Nucleus accumbens (tissue), 56 donors: Measurements from ENCODE around the gene C1QTNF1.

Source experiments
- DNase-seq, 56 donors: peaks; one replicate each; lab custom pipeline; 2025; lab: John Stamatoyannopoulos, UW

C1QTNF1 gene

DNA sequence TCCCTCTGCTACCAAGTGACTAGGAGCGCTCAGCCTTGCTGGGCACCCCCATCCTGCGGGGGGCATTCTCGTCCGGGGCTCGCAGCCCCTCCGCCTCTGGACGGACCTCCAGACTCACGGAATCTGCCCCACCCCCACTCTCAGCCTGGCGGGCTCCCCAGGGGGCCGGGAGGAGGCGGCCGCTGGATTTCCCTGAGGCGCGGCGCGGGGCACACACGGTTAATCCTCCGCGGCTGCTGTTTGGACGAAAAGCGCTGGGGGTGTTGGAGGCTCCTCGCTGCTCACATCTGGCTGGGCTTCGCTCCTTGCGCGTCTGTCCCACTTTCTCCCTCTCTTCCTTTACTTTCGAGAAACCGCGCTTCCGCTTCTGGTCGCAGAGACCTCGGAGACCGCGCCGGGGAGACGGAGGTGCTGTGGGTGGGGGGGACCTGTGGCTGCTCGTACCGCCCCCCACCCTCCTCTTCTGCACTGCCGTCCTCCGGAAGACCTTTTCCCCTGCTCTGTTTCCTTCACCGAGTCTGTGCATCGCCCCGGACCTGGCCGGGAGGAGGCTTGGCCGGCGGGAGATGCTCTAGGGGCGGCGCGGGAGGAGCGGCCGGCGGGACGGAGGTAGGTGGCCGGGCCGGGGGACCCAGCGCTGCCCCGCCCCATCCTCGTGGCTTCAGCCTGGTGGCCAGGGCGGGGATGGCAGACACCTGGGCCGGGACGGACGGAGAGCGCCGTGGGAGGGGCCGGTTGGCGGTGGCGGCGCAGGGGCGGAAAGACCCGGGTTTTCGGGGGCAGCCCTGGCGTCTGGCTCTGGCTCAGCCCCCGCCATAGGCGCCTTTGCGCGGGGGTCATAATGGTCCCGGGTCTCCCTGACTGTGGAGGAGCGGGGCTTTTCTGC lies at the start of gene C1QTNF1:
TSS of gene C1QTNF1 (plus strand) at position 284 of the 886 bp plus-strand sequence. CDS start 19,800 bp downstream, outside the sequence.
- peak in 1 of 56 donors; percentile 36 for DNase-seq

DNA sequence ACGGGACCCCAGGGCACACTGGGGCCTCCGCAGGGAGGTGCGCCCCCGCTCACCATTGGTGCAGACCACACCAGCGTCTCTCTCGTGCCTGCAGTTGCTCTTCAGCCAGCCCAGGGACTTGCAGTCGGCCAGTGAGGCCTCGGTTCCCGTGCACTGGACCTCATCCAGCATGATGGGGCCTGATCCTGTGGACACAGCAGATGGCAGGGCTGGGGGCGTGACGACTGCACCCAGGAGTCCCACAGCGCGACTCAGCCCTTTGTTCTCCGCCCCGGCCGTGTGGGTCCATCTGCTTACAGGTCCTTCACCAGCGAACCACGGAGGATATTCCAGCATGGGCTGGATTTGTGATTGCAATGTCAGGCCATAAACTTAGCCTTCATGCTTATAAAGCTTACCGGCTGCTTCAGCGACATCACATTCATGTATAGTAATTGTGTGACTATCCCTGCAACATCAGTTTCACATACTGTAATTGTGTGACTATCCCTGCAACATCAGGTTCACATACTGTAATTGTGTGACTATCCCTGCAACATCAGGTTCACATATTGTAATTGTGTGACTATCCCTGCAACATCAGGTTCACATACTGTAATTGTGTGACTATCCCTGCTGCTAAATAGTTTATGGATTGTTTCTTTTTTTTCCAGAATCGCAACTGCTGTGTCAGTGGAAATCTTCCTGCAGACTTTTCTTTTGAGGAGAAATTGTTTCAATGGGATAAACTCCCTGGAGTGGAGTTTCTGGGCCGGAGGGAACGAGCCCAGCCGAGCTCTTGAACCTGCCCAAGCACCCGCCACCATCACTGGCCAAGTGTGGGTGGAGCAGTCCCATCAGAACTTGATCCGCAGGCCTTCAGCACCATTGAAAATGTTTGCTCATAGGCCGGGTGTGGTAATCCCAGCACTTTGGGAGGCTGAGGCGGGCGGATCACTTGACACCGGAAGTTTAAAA lies 49.1 kb upstream of the C1QTNF1 start:
- DNase-seq, result peak in 9 of 56 donors; percentile 17 to 55 (median 30)

- DNase-seq, result no peak
Measured at GRCh38 chr17:78976907-78977680, 46.9 kb upstream of the C1QTNF1 start.

DNA sequence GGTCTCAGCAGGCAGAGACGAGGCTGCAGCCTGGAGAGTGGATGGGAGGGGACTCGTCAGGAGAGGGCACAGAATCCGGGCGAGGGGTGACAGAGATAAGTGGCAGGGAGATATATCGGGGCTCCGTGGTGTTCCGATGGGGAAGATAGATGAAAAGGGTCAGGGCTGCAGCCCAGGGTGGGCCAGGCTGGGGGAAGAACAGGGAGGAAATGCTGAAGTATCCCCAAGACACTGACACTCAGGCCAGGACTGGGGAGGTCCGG lies 46.4 kb upstream of the C1QTNF1 start:
- no peak for DNase-seq

- peak in 1 of 56 donors; percentile 23 for DNase-seq
Measured at GRCh38 chr17:78977997-78978973, 45.7 kb upstream of the C1QTNF1 start.

- DNase-seq, result peak in 53 of 56 donors; percentile 40 to 88 (median 75)
Measured at GRCh38 chr17:78979780-78980623, 44.0 kb upstream of the C1QTNF1 start, which contains the start of gene LGALS3BP. Gene LGALS3BP, minus strand, starts transcription at chr17:78979923. Its CDS starts 2,732 bp downstream, at chr17:78977191.

DNA sequence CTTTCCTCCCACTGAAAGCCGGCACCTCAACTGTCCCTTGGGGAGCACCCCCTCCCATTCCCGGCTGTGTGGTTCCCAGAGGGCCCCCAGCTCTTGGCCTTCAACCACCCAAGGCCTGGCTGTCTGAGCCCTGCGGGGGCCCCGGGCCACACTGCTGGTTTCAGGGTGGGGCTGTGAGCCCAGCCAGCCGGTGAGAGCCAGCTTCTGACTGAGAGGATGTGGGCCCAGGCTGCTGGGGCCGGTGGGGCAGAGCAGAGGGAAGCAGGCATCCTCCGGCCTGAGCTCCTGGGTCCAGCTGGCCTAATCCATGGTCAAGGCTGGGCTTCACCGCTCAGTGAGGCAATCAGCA lies 43.4 kb upstream of the C1QTNF1 start:
- DNase-seq, result no peak

GRCh38 chr17:78981010-78981888 lies 42.7 kb upstream of the C1QTNF1 start:
- DNase-seq, result no peak

DNA sequence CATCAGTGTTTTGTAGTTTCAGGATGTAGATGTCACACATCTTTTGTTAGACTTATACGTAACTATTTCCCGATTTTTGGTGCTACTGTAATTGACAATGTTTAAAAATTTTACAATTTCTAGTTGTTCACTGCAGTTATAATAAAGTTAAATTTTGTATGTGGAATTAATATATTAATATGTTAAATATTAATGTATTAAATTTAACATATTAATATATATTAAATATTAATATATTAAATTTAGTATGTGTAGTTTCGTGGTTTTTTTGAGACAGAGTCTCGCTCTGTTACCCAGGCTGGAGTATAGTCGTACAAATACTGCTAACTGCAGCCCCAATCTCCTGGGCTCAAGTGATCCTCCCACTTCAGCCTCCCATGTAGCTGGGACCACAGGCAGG lies 38.6 kb upstream of the C1QTNF1 start:
- DNase-seq, result no peak

GRCh38 chr17:78986048-78986648 lies 37.8 kb upstream of the C1QTNF1 start:
- peak in 1 of 56 donors; percentile 23 for DNase-seq

- DNase-seq, result no peak
Measured at GRCh38 chr17:78986649-78987328, 37.2 kb upstream of the C1QTNF1 start.

GRCh38 chr17:78988152-78988551 lies 35.8 kb upstream of the C1QTNF1 start:
- DNase-seq, result no peak

GRCh38 chr17:78990349-78991016 lies 33.5 kb upstream of the C1QTNF1 start:
- DNase-seq, result no peak

DNA sequence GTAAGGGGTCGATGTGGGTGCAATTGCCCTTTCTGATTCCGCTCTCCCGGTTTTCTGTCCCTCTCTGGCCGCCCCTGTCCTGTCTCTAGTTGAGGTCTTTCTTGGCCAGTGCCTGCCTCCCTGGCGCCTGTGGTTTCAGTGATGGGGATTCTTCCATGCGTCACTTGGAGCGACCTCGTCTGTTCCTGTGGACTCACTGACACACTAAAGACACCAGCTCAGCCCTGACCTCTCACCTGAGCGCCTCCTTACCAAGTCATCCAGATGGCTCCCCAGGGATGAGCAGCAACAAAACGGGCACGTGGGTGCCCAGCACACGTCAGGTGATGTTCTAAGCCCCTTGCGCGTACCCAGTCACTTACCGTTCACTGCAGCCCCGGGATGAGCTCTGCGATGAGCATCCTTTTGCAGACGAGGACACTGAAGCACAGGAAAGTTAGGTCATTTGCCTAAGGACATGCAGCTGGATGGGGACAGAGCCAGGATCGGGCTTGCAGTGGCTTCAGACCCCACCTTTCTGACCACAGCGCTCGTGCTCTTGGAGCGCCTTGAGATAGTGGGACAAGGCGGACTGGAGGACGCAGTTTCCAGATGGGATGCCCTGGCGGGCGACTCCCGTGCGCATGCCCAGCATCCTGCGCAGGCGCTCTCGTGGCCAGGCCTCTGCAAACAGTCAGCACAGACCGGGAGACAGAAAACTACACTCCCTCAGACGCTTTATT lies 32.8 kb upstream of the C1QTNF1 start:
- DNase-seq, result no peak

GRCh38 chr17:78991906-78992532 lies 31.9 kb upstream of the C1QTNF1 start:
- no peak for DNase-seq
